SKM-1 (cell line): Measurements from ENCODE around the gene VEGFA.
A peak's percentile ranks its signal among the peaks of the same experiment; 100 is the strongest.

Experiments
- DNase-seq: peaks from one replicate; lab custom pipeline; 2025; ENCODE audit not compliant: unreplicated experiment; lab: John Stamatoyannopoulos, UW

Gene VEGFA

GRCh38 chr6:43771858-43772680 lies 2.1 kb downstream of the VEGFA start:
- DNase-seq: peak; percentile 25

DNA sequence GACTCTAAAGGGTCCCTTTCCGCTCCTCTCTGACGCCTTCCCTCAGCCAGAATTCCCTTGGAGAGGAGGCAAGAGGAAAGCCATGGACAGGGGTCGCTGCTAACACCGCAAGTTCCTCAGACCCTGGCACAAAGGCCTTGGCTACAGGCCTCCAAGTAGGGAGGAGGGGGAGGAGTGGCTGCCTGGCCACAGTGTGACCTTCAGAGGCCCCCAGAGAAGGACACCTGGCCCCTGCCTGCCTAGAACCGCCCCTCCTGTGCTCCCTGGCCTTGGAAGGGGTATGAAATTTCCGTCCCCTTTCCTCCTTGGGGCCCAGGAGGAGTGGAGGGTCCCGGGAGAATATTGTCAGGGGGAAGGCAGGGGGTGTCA lies 2.7 kb downstream of the VEGFA start:
- DNase-seq: no peak

DNA sequence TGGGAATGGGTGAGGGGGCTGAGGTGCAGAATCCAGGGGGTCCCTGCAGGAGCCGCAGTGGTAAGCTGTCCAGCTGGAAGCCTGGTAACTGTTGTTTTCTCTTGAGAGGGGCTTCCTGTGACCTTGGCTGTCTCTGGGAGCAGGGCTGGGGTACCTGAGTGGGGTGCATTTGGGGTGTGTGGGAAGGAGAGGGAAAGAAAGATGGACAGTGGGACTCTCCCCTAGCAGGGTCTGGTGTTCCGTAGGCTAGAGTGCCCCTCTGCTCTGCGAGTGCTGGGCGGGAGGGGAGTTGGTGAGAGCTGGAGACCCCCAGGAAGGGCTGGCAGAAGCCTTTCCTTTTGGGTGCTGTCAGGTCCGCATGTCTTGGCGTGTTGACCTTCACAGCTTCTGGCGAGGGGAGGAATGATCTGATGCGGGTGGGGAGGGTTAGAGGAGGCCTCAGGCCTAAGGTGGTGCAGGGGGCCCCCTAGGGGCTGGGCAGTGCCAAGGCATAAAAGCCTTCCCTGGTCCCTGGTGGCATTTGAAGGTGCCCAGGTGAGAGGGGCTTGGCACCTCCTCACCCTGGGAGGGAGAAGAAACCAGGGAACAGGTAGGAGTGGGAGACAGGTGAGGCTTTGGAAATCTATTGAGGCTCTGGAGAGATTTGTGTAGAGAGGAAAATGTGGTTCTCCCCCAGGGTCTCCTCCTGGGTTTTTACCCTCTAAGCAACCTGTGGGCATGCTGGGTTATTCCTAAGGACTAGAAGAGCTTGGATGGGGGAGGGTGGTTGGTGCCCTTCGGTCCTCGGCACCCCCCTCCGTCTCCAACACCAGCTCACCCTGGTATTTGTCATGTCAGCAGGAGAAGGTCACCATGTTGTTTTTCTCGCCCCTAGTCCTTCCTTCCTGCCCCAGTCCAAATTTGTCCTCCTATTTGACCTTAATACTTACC lies 3.3 kb downstream of the VEGFA start:
- DNase-seq: peak; percentile 54

DNA sequence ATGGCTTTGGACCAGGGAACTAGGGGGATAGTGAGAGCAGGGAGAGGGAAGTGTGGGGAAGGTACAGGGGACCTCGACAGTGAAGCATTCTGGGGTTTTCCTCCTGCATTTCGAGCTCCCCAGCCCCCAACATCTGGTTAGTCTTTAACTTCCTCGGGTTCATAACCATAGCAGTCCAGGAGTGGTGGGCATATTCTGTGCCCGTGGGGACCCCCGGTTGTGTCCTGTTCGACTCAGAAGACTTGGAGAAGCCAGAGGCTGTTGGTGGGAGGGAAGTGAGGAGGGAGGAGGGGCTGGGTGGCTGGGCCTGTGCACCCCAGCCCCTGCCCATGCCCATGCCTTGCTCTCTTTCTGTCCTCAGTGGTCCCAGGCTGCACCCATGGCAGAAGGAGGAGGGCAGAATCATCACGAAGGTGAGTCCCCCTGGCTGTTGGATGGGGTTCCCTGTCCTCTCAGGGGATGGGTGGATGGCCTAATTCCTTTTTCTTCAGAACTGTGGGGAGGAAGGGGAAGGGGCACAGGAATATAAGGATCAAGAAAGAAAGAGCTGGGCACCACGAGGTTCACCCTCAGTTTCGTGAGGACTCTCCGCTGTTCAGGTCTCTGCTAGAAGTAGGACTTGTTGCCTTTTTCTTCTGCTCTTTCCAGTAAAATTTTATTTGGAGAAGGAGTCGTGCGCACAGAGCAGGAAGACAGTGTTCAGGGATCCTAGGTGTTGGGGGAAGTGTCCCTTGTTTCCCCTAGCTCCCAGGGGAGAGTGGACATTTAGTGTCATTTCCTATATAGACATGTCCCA lies 4.2 kb downstream of the VEGFA start:
- no peak for DNase-seq

- DNase-seq: peak; percentile 77
Measured at GRCh38 chr6:43774776-43775534, 4.9 kb downstream of the VEGFA start.

GRCh38 chr6:43775535-43775885 lies 5.5 kb downstream of the VEGFA start:
- no peak for DNase-seq

- no peak for DNase-seq
Measured at GRCh38 chr6:43776115-43776798, 6.2 kb downstream of the VEGFA start.

DNA sequence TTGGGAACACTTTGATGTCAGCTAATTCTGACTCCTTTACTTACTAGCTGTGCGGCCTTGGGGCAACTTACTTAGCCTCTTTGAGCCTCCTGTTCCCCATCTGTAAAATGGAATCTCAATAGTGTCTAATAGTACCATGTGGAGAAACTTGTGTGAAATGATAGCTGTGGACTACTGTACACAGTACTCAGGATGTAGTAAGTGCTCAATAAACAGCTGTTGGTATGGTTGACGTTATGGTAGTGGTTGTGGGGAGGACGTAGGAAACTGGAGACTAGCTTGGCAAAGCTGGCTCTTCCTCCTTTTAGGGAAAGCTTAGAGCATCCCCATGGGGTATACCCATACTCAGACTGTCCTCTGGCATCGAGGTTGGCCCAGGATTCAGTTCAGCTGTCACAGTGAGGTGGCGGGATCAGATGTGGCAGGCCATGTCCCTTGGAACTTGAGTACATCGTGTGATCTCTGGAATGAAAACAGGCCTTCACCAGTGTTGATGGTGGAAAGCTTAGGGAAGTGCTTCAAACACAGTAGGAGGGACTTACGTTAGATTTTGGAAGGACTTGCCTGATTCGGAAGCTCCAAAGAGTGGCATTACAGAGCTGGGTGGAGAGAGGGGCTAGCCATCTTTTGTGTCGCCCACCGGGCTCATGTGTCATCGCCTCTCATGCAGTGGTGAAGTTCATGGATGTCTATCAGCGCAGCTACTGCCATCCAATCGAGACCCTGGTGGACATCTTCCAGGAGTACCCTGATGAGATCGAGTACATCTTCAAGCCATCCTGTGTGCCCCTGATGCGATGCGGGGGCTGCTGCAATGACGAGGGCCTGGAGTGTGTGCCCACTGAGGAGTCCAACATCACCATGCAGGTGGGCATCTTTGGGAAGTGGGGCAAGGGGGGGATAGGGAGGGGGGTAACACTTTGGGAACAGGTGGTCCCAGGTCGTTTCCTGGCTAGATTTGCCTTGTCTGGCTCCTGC lies 7.1 kb downstream of the VEGFA start:
- DNase-seq: no peak

DNA sequence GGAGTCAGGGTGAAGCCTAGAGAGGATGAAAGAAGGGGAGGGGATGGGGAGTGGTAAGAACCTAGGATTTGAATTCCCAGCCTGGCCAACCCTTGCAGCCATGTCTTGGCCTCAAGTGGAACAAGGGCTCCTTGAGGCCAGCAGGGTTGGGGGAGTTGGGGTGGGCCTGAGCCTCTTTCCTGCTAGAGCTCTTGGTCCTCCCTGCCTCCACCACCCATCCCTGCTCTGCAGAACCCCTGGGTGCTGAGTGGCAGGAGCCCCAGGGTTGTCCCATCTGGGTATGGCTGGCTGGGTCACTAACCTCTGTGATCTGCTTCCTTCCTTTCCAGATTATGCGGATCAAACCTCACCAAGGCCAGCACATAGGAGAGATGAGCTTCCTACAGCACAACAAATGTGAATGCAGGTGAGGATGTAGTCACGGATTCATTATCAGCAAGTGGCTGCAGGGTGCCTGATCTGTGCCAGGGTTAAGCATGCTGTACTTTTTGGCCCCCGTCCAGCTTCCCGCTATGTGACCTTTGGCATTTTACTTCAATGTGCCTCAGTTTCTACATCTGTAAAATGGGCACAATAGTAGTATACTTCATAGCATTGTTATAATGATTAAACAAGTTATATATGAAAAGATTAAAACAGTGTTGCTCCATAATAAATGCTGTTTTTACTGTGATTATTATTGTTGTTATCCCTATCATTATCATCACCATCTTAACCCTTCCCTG lies 8.3 kb downstream of the VEGFA start:
- DNase-seq: no peak

- no peak for DNase-seq
Measured at GRCh38 chr6:43778976-43779851, 9.2 kb downstream of the VEGFA start.

- DNase-seq: no peak
Measured at GRCh38 chr6:43779852-43780236, 9.8 kb downstream of the VEGFA start.

- no peak for DNase-seq
Measured at GRCh38 chr6:43780293-43780692, 10.3 kb downstream of the VEGFA start.

GRCh38 chr6:43780941-43781928 lies 11.2 kb downstream of the VEGFA start:
- DNase-seq: no peak

GRCh38 chr6:43781941-43782704 lies 12.1 kb downstream of the VEGFA start:
- DNase-seq: no peak

DNA sequence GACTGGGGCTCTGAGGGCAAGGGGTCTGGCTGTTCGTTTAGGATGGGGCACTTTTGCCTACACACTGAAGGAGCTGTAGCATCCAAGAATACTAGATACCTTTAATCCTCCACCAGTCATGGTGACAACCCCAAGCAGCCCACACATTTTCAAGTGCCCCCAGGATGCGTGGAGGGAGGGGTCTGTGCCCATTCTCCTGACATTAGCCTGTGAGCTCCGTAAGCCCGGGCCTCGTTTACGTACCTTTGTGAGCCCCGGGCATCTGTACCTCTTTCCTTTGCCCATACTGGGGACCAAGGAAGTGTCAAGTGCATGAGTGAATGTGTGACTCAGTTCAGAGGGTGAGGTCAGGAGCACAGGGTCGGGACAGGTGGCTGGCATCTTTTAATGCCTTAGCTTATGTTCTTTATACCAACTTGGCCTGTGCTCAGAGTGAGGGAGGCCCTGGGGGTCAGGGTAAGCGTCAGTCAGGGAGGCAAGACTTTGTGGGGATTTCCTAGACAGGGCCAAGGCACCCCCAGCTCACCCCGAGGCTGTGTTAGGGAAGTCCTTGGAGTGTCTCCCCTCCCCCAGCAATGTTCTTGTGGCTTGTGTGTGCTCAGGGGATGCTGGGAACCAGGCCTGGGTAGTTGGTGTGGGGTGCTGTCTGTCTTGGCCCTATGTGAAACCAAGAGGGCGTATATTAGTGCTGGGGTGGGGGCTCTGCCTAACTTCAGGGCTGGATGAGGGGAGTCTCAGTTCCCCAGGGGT lies 12.9 kb downstream of the VEGFA start:
- DNase-seq: no peak
